SU-DHL-6 (cell line): Measurements from ENCODE around the gene DEF6.

Experiments used
- H2AFZ ChIP-seq: fragments of 200-600 bp; sonication (generic); 2 replicates; pipeline ENCODE4 v1.6.1; 2014; ENCODE audit warnings: low read depth, mild to moderate bottlenecking, moderate library complexity, mixed read lengths, antibody characterized with exemption, low read length; ENCODE audit not compliant: severe bottlenecking
- H3F3A ChIP-seq: fragments of 200-600 bp; shearing (Covaris generic); 2 replicates; pipeline ENCODE4 v1.6.0; 2016; ENCODE audit warnings: antibody characterized with exemption, mild to moderate bottlenecking; ENCODE audit not compliant: insufficient read depth
- H3K27ac ChIP-seq: fragments of 200-600 bp; sonication (generic); 2 replicates; pipeline ENCODE4 v1.5.1; 2016; ENCODE audit warnings: low read depth, mild to moderate bottlenecking, low read length, moderate library complexity, mixed read lengths
- H3K27me3 ChIP-seq: fragments of 200-600 bp; sonication (generic), shearing (Covaris generic); 2 replicates; pipeline ENCODE4 v1.6.0; 2014; ENCODE audit warnings: mild to moderate bottlenecking, low read length
- H3K36me3 ChIP-seq: fragments of 200-600 bp; sonication (generic); 2 replicates; pipeline ENCODE4 v1.6.1; 2014; ENCODE audit warnings: mild to moderate bottlenecking, low read length, mixed read lengths
- H3K4me2 ChIP-seq: fragments of 300-600, 200-600 bp; shearing (Covaris generic), sonication (generic); 2 replicates; pipeline ENCODE4 v1.6.0; 2014; ENCODE audit warnings: low read length, low read depth, mild to moderate bottlenecking; ENCODE audit not compliant: poor library complexity, severe bottlenecking
- H3K4me3 ChIP-seq: fragments of 200-600 bp; sonication (generic); 2 replicates; pipeline ENCODE4 v1.5.1; 2014; ENCODE audit warnings: antibody characterized with exemption, low read length, mild to moderate bottlenecking, mixed read lengths; ENCODE audit not compliant: insufficient read depth, poor library complexity, severe bottlenecking
- H3K79me2 ChIP-seq: fragments of 200-600 bp; sonication (generic); 2 replicates; pipeline ENCODE4 v1.6.1; 2014; ENCODE audit warnings: mild to moderate bottlenecking, low read length, moderate library complexity; ENCODE audit not compliant: insufficient read depth
- H3K9ac ChIP-seq: fragments of 200-600 bp; sonication (generic); 2 replicates; pipeline ENCODE4 v1.7.0; 2014; ENCODE audit warnings: mild to moderate bottlenecking, low read length
- H3K9me2 ChIP-seq: fragments of 200-600 bp; sonication (generic); replicated peaks from 2 replicates; pipeline ENCODE4 v1.6.1; 2014; ENCODE audit warnings: low read length; ENCODE audit not compliant: insufficient read depth
- H3K9me3 ChIP-seq: fragments of 200-600 bp; sonication (generic); 2 replicates; pipeline ENCODE4 v1.6.1; 2014; ENCODE audit warnings: low read length, mixed read lengths; ENCODE audit not compliant: insufficient read depth
- H4K20me1 ChIP-seq: fragments of 200-600 bp; sonication (generic); 2 replicates; pipeline ENCODE4 v1.6.1; 2014; ENCODE audit warnings: low read depth, mild to moderate bottlenecking, antibody characterized with exemption, low read length, moderate library complexity, mixed read lengths
- EZH2phosphoT487 ChIP-seq: fragments of 200-600 bp; sonication (generic), shearing (Covaris generic); conservative IDR thresholded peaks from 2 replicates; pipeline ENCODE4 v1.6.1; 2018; ENCODE audit warnings: mild to moderate bottlenecking, antibody characterized with exemption, low read length, moderate library complexity, mixed read lengths
- TF ChIP-seq, protein P1 (sequence below): fragments of 200-600 bp; sonication (generic); IDR thresholded peaks from one replicate; pipeline ENCODE4 v1.5.1; 2017; ENCODE audit warnings: antibody characterized with exemption, mild to moderate bottlenecking, low read length, moderate library complexity; ENCODE audit not compliant: insufficient read depth, poor library complexity, severe bottlenecking

DEF6 gene

GRCh38 chr6:35360349-35361138, 62.9 kb downstream of the DEF6 start:
- Histone ChIP-seq H3K36me3 (no peaks in the 10 kb centered on the region), H3K4me3 (no peak overlapping the region), H3K9me2 (no peaks in the 10 kb centered on the region), H3K4me2 (no peak overlapping the region), H2AFZ (no peak overlapping the region), H3K79me2 (no peaks in the 10 kb centered on the region), H3F3A (no peaks in the 10 kb centered on the region), H3K27ac (no peak overlapping the region), H3K27me3 (no peaks in the 10 kb centered on the region), H3K9me3 (no peaks in the 10 kb centered on the region), H3K9ac (no peak overlapping the region), H4K20me1 (no peaks in the 10 kb centered on the region)
- TF ChIP-seq EZH2phosphoT487, result no peak
- TF ChIP-seq, protein P1, sequence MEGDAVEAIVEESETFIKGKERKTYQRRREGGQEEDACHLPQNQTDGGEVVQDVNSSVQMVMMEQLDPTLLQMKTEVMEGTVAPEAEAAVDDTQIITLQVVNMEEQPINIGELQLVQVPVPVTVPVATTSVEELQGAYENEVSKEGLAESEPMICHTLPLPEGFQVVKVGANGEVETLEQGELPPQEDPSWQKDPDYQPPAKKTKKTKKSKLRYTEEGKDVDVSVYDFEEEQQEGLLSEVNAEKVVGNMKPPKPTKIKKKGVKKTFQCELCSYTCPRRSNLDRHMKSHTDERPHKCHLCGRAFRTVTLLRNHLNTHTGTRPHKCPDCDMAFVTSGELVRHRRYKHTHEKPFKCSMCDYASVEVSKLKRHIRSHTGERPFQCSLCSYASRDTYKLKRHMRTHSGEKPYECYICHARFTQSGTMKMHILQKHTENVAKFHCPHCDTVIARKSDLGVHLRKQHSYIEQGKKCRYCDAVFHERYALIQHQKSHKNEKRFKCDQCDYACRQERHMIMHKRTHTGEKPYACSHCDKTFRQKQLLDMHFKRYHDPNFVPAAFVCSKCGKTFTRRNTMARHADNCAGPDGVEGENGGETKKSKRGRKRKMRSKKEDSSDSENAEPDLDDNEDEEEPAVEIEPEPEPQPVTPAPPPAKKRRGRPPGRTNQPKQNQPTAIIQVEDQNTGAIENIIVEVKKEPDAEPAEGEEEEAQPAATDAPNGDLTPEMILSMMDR, result no peak

- no peak overlapping the region for H3K4me2 ChIP-seq
- TF ChIP-seq, protein P1, result no peak
- TF ChIP-seq EZH2phosphoT487, result no peak
- H3K36me3 ChIP-seq, result no peaks in the 10 kb centered on the region
- H4K20me1 ChIP-seq, result no peaks in the 10 kb centered on the region
- no peaks in the 10 kb centered on the region for H3K79me2 ChIP-seq
- no peak overlapping the region for H2AFZ ChIP-seq
- no peaks in the 10 kb centered on the region for H3F3A ChIP-seq
- no peaks in the 10 kb centered on the region for H3K27me3 ChIP-seq
- H3K9me3 ChIP-seq, result no peaks in the 10 kb centered on the region
- H3K4me3 ChIP-seq, result no peak overlapping the region
- H3K9ac ChIP-seq, result no peak overlapping the region
- H3K27ac ChIP-seq, result no peak overlapping the region
- no peaks in the 10 kb centered on the region for H3K9me2 ChIP-seq
These were observed 64.6 kb downstream of the DEF6 start for GRCh38 chr6:35362200-35362599.

DNA sequence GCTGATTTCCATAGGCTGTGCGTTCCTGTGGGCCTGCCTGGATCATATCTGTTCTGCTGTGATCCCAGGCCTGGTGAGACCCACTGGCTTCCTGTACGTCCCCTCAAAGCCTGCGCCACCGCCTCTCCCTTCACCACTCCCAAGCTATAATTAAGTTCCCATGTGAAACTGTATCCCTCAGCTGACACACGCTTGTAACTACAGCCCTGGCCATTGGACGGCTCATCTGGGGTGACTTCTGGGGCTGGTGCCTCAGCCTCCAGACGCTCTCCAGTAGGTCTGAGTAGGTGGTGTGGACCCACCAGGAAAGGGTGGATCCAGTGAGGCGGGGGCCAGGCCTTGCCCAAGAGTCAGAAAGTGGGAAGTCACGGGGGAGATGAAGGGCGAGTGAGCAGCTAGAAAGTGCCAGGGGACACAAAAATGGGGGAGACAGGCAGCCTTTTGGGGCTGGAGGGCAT, 65.7 kb downstream of the DEF6 start:
- Histone ChIP-seq H3K4me2 (no peak overlapping the region), H3K36me3 (no peaks in the 10 kb centered on the region), H3K27me3 (no peaks in the 10 kb centered on the region), H2AFZ (no peak overlapping the region), H3K79me2 (no peaks in the 10 kb centered on the region), H4K20me1 (no peaks in the 10 kb centered on the region), H3K27ac (no peak overlapping the region), H3K9me3 (no peaks in the 10 kb centered on the region), H3K9me2 (no peaks in the 10 kb centered on the region), H3F3A (no peaks in the 10 kb centered on the region), H3K9ac (no peak overlapping the region), H3K4me3 (no peak overlapping the region)
- TF ChIP-seq, protein P1, result no peak
- TF ChIP-seq EZH2phosphoT487, result no peak
